Neural progenitor cell (in vitro differentiated cells): ENCODE data around the gene RNF145.

ENCODE experiments used
- EZH2 ChIP-seq: fragments of 200-600 bp; sonication (generic); IDR thresholded peaks from 2 replicates; pipeline ENCODE4 v1.6.1; 2017; ENCODE audit warnings: antibody characterized with exemption, mild to moderate bottlenecking, moderate library complexity
- EZH2phosphoT487 ChIP-seq: fragments of 200-600 bp; sonication (generic); IDR thresholded peaks from 2 replicates; pipeline ENCODE4 v1.6.1; 2017; ENCODE audit warnings: antibody characterized with exemption

DNA sequence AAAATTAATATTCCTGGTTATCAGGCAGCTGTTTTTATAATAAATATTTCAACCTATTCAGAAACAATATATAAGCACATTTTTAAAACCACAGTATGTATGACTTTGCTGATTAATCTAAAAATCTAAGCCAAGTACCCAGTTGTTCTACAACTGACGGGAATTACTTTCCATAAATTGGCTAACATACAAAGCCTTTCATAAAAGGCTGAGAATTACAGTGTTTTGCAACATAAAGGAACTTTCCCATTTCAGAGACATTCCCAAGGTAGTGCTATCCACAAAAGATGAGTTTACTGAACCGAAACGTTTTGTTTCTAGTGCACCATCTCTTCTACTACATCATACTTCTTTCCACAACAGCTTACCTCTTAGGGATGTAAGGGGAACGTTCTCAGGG, 7.2 kb downstream of the RNF145 start:
- TF ChIP-seq EZH2phosphoT487 = no peak
- TF ChIP-seq EZH2 = no peak
